H1 (cell line): ENCODE data around the gene TSEN54. TPM values are rescaled to one million over a fixed set of nuclear protein-coding genes. Genes with fewer than 3 reads are reported as not detected.
A peak's percentile ranks its signal among the peaks of the same experiment; 100 is the strongest.

ENCODE experiments used
- CBX8 ChIP-seq: fragments of 300-800, 300-1000 bp; sonication (generic); IDR thresholded peaks from 2 replicates; pipeline ENCODE4 v1.7.1; 2016; ENCODE audit warnings: low read depth, low read length, borderline replicate concordance
- CHD7 ChIP-seq: fragments of 300-600 bp; sonication (generic); IDR thresholded peaks from 2 replicates; pipeline ENCODE4 v1.7.1; 2012; ENCODE audit warnings: low read length, moderate library complexity, mild to moderate bottlenecking, inconsistent platforms; ENCODE audit not compliant: insufficient replicate concordance
- GABPA ChIP-seq: IDR thresholded peaks from 2 replicates; pipeline ENCODE4 v1.6.1; 2011; ENCODE audit warnings: mild to moderate bottlenecking, low read length, moderate library complexity, borderline replicate concordance; ENCODE audit not compliant: insufficient read depth
- JUN ChIP-seq: IDR thresholded peaks from 2 replicates; pipeline ENCODE4 v1.6.1; 2011; ENCODE audit warnings: low read depth, mild to moderate bottlenecking, improper control_type of control experiment, low read length
- JUND ChIP-seq: IDR thresholded peaks from 2 replicates; pipeline ENCODE4 v1.6.1; 2011; ENCODE audit warnings: mild to moderate bottlenecking, improper control_type of control experiment, low read length
- KDM4A ChIP-seq: IDR thresholded peaks from one replicate; pipeline ENCODE4 v1.7.1; 2012; ENCODE audit warnings: low read depth, mild to moderate bottlenecking, moderate library complexity, low read length, inconsistent platforms; ENCODE audit not compliant: severe bottlenecking
- MAFK ChIP-seq: IDR thresholded peaks from 2 replicates; pipeline ENCODE4 v1.6.1; 2012; ENCODE audit warnings: low read depth, mild to moderate bottlenecking, improper control_type of control experiment, low read length
- PHF8 ChIP-seq: fragments of 200-600 bp; sonication (generic); conservative IDR thresholded peaks from 2 replicates; pipeline ENCODE4 v1.7.1; 2012; ENCODE audit warnings: low read depth, mild to moderate bottlenecking, inconsistent platforms, low read length, moderate library complexity
- RAD21 ChIP-seq, 2 experiments: IDR thresholded peaks in 1 of 2; conservative IDR thresholded peaks in 1 of 2; 2 replicates each; pipeline ENCODE4 v1.6.1; 2011; ENCODE audit warnings: low read depth in 2 of 2, low read length in 2 of 2, improper control_type of control experiment in 1 of 2, inconsistent platforms in 1 of 2, mild to moderate bottlenecking in 1 of 2, moderate library complexity in 1 of 2
- polyA plus RNA-seq, 7 experiments: library from polyadenylated mRNA; depleted of rRNA in 3 of 7; stranded (reverse) in 5 of 7; unstranded in 2 of 7; fragments of >200 nt in 5 of 7; fragments of 200-250 nt in 2 of 7; gene quantifications; 1 replicate in 5 of 7; 2 replicates in 1 of 7; 4 replicates in 1 of 7; pipeline versions ENCODE4 v1.2.1 to v1.2.3, GENCODE V29; 2011 to 2013; ENCODE audit warnings: missing spikeins in 2 of 7, mixed read lengths in 2 of 7
- total RNA-seq: library from RNA; stranded (reverse); fragmentation: NEBNext Ultra II Directional; extraction: Animal tissue kit (Norgen Biotek cat#: 25700); gene quantifications from 2 replicates; pipeline ENCODE4 v1.2.1, GENCODE V29; 2021

The TSEN54 gene
- total and polyA plus RNA-seq, 2 of the 8 experiments (the other 6 are each of a cell fraction or from before 2014, with no cell fraction given): 43.6 to 60.3 TPM

GRCh38 chr17:75524970-75525805 lies 8.9 kb downstream of the TSEN54 start, which contains the start of gene LLGL2 (continued):
- TF ChIP-seq RAD21 (IDR thresholded peaks at IDR 0.05 in 1 of 2, conservative IDR thresholded peaks at IDR 0.05 in 1 of 2; ENCODE audit: low read depth in 2 of 2, low read length in 2 of 2) (peak in 1 of 2 experiments; percentile 30; a peak in 1 of 4 replicates), JUND (no peak), JUN (no peak), PHF8 (peak; percentile 81), KDM4A (no peak), CBX8 (no peak), GABPA (0 out of 2 replicates have a peak, but pooled peaks have one; percentile 74), MAFK (no peak), CHD7 (no peak)
